SK-N-SH treated with all-trans-retinoic acid at 6 μM for 48 hours (cell line): ENCODE data around the gene NIP7.
"Not testable (repeated sequence)": the region's sequence is repeated elsewhere in the genome, so short reads cannot be mapped to it uniquely, and the experiment has no call there.

Source experiments
- ATAC-seq: fragments of 200-7000 bp; cut with Tn5 transposase; 3 replicates; pipeline ENCODE4 v1.9.1; 2020; ENCODE audit warnings: mild to moderate bottlenecking, moderate library complexity
- ARNTL ChIP-seq: fragments of 450-650 bp; formaldehyde crosslinking; IDR thresholded peaks from 2 replicates; pipeline ENCODE4 v1.5.0; 2020; ENCODE audit warnings: low read depth, mild to moderate bottlenecking, moderate library complexity, borderline replicate concordance
- BACH2 ChIP-seq: fragments of 250-450 bp; sonication (Bioruptor Pico); IDR thresholded peaks from 2 replicates; pipeline ENCODE4 v1.9.0; 2021; ENCODE audit warnings: mild to moderate bottlenecking, borderline replicate concordance
- CSDC2 ChIP-seq: fragments of 250-450 bp; sonication (Bioruptor Pico); IDR thresholded peaks from 2 replicates; pipeline ENCODE4 v1.5.0; 2020; ENCODE audit warnings: mild to moderate bottlenecking, moderate library complexity
- ESRRG ChIP-seq: fragments of 250-450 bp; sonication (Bioruptor Pico); IDR thresholded peaks from 2 replicates; pipeline ENCODE4 v1.6.1; 2021; ENCODE audit warnings: mild to moderate bottlenecking
- ISL1 ChIP-seq: fragments of 250-450 bp; sonication (Bioruptor Pico); IDR thresholded peaks from 2 replicates; pipeline ENCODE4 v2.1.2; 2022; ENCODE audit warnings: mild to moderate bottlenecking, moderate library complexity
- OSR1 ChIP-seq: fragments of 250-450 bp; sonication (Bioruptor Pico); IDR thresholded peaks from 2 replicates; pipeline ENCODE4 v1.8.0; 2022; ENCODE audit warnings: moderate library complexity, mild to moderate bottlenecking, inconsistent platforms
- PPARA ChIP-seq: fragments of 250-450 bp; sonication (Bioruptor Pico); IDR thresholded peaks from 2 replicates; pipeline ENCODE4 v1.5.0; 2020; ENCODE audit warnings: mild to moderate bottlenecking, borderline replicate concordance
- RARB ChIP-seq: fragments of 250-450 bp; sonication (Bioruptor Pico); IDR thresholded peaks from 2 replicates; pipeline ENCODE4 v1.8.0; 2021; ENCODE audit warnings: mild to moderate bottlenecking, moderate library complexity
- SNAI2 ChIP-seq: fragments of 250-450 bp; sonication (Bioruptor Pico); IDR thresholded peaks from 2 replicates; pipeline ENCODE4 v1.5.0; 2020; ENCODE audit warnings: mild to moderate bottlenecking, moderate library complexity
- TOX ChIP-seq: fragments of 250-450 bp; sonication (Bioruptor Pico); IDR thresholded peaks from 2 replicates; pipeline ENCODE4 v1.8.0; 2021; ENCODE audit warnings: mild to moderate bottlenecking, moderate library complexity, borderline replicate concordance
- ZC3H10 ChIP-seq: fragments of 250-450 bp; sonication (Bioruptor Pico); IDR thresholded peaks from 2 replicates; pipeline ENCODE4 v1.5.1; 2021; ENCODE audit warnings: mild to moderate bottlenecking, moderate library complexity
- ZFP3 ChIP-seq: fragments of 250-450 bp; sonication (Bioruptor Pico); IDR thresholded peaks from 2 replicates; pipeline ENCODE4 v1.5.0; 2020; ENCODE audit warnings: mild to moderate bottlenecking, moderate library complexity
- ZFP30 ChIP-seq: fragments of 450-650 bp; formaldehyde crosslinking; IDR thresholded peaks from 2 replicates; pipeline ENCODE4 v1.5.0; 2022; ENCODE audit warnings: mild to moderate bottlenecking, moderate library complexity
- ZNF565 ChIP-seq: fragments of 450-650 bp; formaldehyde crosslinking; conservative IDR thresholded peaks from 2 replicates; pipeline ENCODE4 v1.5.0; 2020; ENCODE audit warnings: low read depth, mild to moderate bottlenecking, moderate library complexity
- ZNF8 ChIP-seq: fragments of 450-650 bp; formaldehyde crosslinking; IDR thresholded peaks from 2 replicates; pipeline ENCODE4 v1.5.0; 2020; ENCODE audit warnings: mild to moderate bottlenecking, moderate library complexity
- TF ChIP-seq, protein P1 (sequence below): fragments of 250-450 bp; sonication (Bioruptor Pico); IDR thresholded peaks from 2 replicates; pipeline ENCODE4 v1.5.1; 2021; ENCODE audit warnings: mild to moderate bottlenecking, moderate library complexity
- TF ChIP-seq, protein P2 (sequence below): fragments of 250-450 bp; sonication (Bioruptor Pico); IDR thresholded peaks from 2 replicates; pipeline ENCODE4 v1.5.1; 2020; ENCODE audit warnings: low read depth, mild to moderate bottlenecking, moderate library complexity
- TF ChIP-seq, protein P3 (sequence below): fragments of 250-450 bp; sonication (Bioruptor Pico); IDR thresholded peaks from 2 replicates; pipeline ENCODE4 v1.8.0; 2021; ENCODE audit warnings: low read depth, mild to moderate bottlenecking, moderate library complexity, borderline replicate concordance
- TF ChIP-seq, protein P4 (sequence below): fragments of 250-450 bp; sonication (Bioruptor Pico); IDR thresholded peaks from 2 replicates; pipeline ENCODE4 v1.8.0; 2020; ENCODE audit warnings: mild to moderate bottlenecking, moderate library complexity, borderline replicate concordance

The NIP7 gene

DNA sequence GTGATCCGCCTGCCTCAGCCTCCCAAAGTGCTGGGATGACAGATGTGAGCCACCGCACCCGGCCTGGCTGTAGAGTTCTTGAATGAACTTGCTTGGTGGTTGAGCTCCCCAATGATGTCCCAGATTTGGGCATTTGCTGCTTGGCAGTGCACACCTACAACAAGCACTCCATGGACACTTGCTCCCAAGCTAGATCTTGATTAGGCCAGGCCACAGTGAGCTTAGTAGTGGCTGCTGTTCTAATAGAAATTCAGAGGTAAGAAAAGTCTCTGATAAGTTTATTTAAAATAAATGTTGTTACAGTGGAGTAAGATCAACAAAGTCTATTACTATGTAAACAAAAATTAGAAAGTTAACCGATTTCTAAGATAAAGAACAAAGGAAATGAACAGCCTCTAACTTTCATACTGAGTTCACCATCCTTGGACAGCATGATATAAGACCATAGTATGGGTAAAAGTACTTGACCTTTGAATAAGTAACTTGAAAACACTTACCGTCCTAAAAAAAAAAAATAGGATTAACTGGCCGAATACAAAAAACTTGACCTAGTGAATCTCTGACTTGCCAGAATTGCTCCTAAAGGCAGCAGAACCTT is 11.1 kb downstream of the NIP7 start:
- TF ChIP-seq ZC3H10 (no peak), ZNF565 (CRISPR knock-in tag) (no peak), ZFP3 (CRISPR knock-in tag) (no peak), ISL1 (CRISPR knock-in tag) (no peak), RARB (CRISPR knock-in tag) (no peak), OSR1 (CRISPR knock-in tag) (no peak), ESRRG (CRISPR knock-in tag) (no peak), ARNTL (CRISPR knock-in tag) (no peak), PPARA (CRISPR knock-in tag) (no peak), TOX (CRISPR knock-in tag) (no peak), BACH2 (CRISPR knock-in tag) (no peak), SNAI2 (no peak)
- TF ChIP-seq, protein P1, sequence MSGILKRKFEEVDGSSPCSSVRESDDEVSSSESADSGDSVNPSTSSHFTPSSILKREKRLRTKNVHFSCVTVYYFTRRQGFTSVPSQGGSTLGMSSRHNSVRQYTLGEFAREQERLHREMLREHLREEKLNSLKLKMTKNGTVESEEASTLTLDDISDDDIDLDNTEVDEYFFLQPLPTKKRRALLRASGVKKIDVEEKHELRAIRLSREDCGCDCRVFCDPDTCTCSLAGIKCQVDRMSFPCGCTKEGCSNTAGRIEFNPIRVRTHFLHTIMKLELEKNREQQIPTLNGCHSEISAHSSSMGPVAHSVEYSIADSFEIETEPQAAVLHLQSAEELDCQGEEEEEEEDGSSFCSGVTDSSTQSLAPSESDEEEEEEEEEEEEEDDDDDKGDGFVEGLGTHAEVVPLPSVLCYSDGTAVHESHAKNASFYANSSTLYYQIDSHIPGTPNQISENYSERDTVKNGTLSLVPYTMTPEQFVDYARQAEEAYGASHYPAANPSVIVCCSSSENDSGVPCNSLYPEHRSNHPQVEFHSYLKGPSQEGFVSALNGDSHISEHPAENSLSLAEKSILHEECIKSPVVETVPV (CRISPR knock-in tag) = no peak
- TF ChIP-seq, protein P2, sequence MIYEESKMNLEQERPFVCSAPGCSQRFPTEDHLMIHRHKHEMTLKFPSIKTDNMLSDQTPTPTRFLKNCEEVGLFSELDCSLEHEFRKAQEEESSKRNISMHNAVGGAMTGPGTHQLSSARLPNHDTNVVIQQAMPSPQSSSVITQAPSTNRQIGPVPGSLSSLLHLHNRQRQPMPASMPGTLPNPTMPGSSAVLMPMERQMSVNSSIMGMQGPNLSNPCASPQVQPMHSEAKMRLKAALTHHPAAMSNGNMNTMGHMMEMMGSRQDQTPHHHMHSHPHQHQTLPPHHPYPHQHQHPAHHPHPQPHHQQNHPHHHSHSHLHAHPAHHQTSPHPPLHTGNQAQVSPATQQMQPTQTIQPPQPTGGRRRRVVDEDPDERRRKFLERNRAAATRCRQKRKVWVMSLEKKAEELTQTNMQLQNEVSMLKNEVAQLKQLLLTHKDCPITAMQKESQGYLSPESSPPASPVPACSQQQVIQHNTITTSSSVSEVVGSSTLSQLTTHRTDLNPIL (CRISPR knock-in tag) = no peak
- TF ChIP-seq, protein P3, sequence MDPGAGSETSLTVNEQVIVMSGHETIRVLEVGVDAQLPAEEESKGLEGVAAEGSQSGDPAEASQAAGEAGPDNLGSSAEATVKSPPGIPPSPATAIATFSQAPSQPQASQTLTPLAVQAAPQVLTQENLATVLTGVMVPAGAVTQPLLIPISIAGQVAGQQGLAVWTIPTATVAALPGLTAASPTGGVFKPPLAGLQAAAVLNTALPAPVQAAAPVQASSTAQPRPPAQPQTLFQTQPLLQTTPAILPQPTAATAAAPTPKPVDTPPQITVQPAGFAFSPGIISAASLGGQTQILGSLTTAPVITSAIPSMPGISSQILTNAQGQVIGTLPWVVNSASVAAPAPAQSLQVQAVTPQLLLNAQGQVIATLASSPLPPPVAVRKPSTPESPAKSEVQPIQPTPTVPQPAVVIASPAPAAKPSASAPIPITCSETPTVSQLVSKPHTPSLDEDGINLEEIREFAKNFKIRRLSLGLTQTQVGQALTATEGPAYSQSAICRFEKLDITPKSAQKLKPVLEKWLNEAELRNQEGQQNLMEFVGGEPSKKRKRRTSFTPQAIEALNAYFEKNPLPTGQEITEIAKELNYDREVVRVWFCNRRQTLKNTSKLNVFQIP (CRISPR knock-in tag) = no peak
- ATAC-seq = no peak

DNA sequence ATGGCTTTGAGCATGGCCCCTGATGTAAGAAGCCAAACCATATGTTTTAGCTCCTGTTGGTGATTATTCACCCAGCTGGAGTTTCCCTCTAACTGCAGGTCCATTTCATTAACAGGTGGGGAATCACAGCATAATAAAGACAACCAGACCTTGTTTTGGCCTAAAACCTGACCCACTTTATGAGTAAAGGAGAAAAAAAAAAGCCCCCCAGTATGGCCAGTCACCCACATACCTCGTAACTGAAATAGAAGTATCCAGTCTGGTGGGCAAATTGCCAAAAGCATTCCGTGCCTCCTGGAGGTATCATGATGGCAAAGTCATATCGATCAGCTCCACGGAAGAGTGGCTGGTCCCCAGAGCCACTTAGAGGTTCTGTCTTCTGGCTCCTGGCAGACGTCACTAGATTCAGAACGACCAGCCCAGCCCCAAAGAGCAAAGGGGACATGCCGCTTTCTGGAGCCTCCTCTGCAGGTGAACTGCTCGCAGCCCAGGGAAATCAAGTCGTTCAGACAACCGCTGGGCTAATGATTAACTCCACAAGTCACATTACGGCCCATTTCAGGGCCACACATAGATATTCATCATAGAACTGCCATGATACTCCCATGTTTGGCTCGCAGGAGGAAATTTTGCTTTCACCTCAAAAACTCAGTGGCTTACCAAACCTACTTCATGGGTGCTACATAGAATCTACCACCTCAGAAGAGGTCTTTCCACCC is 11.9 kb downstream of the NIP7 start, which contains the start of gene TMED6:
TMED6 (minus strand) TSS at position 478 of the 719 bp plus-strand sequence; CDS start at position 445, 33 bp downstream.
- TF ChIP-seq CSDC2 (CRISPR knock-in tag) (no peak), ZC3H10 (no peak), ARNTL (CRISPR knock-in tag) (no peak), ZNF565 (CRISPR knock-in tag) (no peak), RARB (CRISPR knock-in tag) (no peak), ZNF8 (CRISPR knock-in tag) (no peak), ESRRG (CRISPR knock-in tag) (no peak)
- TF ChIP-seq, protein P3 (CRISPR knock-in tag) = no peak
- ATAC-seq = no peak

DNA sequence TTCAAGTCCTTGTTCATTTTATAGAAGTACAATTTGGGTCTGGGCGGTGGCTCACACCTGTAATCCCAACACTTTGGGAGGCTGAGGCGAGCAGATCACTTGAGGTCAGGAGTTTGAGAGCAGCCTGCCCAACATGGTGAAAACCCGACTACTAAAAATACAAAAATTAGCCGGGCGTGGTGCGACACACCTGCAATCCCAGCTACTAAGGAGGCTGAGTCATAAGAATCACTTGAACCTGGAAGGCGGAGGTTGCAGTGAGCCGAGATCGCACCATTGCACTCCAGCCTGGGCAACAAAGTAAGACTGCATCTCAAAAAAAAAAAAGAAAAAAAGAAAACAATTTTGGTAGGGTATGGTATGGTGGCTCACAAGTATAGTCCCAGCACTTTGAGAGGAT is 20.5 kb downstream of the NIP7 start:
- not testable (repeated sequence) for ATAC-seq

DNA sequence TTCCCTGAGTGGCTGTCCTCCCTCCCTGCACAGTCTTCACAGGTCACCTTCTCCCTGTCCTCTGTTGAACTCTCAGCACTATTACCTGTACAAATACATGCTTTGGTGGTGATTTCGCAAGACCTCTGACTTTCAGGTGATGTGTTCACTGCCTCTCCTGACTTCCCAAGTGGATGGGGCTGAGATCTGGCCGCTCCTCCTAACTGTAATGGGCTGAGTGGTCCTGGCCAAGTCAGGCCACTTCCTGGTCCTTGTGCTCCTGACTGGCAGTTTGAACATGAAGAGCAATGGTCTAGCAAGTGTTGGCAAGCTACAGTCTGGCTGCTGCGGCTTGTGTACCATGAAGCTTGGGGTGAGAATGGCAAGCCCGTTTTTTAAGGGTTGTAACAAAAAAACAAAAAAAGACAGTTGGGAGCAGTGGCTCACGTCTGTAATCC is 23.7 kb downstream of the NIP7 start:
- ATAC-seq = no peak
- TF ChIP-seq, protein P4, sequence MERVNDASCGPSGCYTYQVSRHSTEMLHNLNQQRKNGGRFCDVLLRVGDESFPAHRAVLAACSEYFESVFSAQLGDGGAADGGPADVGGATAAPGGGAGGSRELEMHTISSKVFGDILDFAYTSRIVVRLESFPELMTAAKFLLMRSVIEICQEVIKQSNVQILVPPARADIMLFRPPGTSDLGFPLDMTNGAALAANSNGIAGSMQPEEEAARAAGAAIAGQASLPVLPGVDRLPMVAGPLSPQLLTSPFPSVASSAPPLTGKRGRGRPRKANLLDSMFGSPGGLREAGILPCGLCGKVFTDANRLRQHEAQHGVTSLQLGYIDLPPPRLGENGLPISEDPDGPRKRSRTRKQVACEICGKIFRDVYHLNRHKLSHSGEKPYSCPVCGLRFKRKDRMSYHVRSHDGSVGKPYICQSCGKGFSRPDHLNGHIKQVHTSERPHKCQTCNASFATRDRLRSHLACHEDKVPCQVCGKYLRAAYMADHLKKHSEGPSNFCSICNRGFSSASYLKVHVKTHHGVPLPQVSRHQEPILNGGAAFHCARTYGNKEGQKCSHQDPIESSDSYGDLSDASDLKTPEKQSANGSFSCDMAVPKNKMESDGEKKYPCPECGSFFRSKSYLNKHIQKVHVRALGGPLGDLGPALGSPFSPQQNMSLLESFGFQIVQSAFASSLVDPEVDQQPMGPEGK (CRISPR knock-in tag) = no peak
- TF ChIP-seq ZFP30 (CRISPR knock-in tag) = no peak
- no peak for TF ChIP-seq SNAI2
- TF ChIP-seq ARNTL (CRISPR knock-in tag) = no peak
